GM18868 (cell line): ENCODE data around the gene BCAP31.
"Not testable (repeated sequence)": the region's sequence is repeated elsewhere in the genome, so short reads cannot be mapped to it uniquely, and the experiment has no call there.

Experiments
- ATAC-seq: cut with Tn5 transposase; IDR thresholded peaks from one replicate; pipeline ENCODE4 v1.9.1; 2021; ENCODE audit warnings: mild to moderate bottlenecking, moderate library complexity; ENCODE audit not compliant: unreplicated experiment

Gene BCAP31

GRCh38 chrX:153696986-153697722 is 27.0 kb downstream of the BCAP31 start:
- not testable (repeated sequence) for ATAC-seq

- not testable (repeated sequence) for ATAC-seq
Measured at GRCh38 chrX:153696538-153696937, 27.6 kb downstream of the BCAP31 start.

- ATAC-seq, result no peak
Measured at GRCh38 chrX:153696100-153696499, 28.1 kb downstream of the BCAP31 start.

GRCh38 chrX:153694687-153695270 is 29.4 kb downstream of the BCAP31 start:
- no peak for ATAC-seq

- ATAC-seq, result not testable (repeated sequence)
Measured at GRCh38 chrX:153694256-153694655, 29.9 kb downstream of the BCAP31 start.

- no peak for ATAC-seq
Measured at GRCh38 chrX:153693216-153694086, 30.7 kb downstream of the BCAP31 start.

- ATAC-seq, result no peak
Measured at GRCh38 chrX:153692611-153693156, 31.5 kb downstream of the BCAP31 start.

GRCh38 chrX:153692003-153692402 is 32.2 kb downstream of the BCAP31 start:
- no peak for ATAC-seq

- ATAC-seq, result not testable (repeated sequence)
Measured at GRCh38 chrX:153691032-153691827, 33.0 kb downstream of the BCAP31 start.

GRCh38 chrX:153690466-153690865 is 33.7 kb downstream of the BCAP31 start:
- no peak for ATAC-seq

- no peak for ATAC-seq
Measured at GRCh38 chrX:153689654-153690465, 34.3 kb downstream of the BCAP31 start.

GRCh38 chrX:153688911-153689590 is 35.1 kb downstream of the BCAP31 start:
- no peak for ATAC-seq

- no peak for ATAC-seq
Measured at GRCh38 chrX:153688506-153688905, 35.7 kb downstream of the BCAP31 start.

GRCh38 chrX:153688071-153688470 is 36.1 kb downstream of the BCAP31 start:
- ATAC-seq, result no peak

- no peak for ATAC-seq
Measured at GRCh38 chrX:153687121-153688039, 36.8 kb downstream of the BCAP31 start, which contains the start of gene SLC6A8. Gene SLC6A8, plus strand, starts transcription at chrX:153687926. Its CDS starts 649 bp downstream, at chrX:153688575.

GRCh38 chrX:153686711-153687110 is 37.5 kb downstream of the BCAP31 start:
- ATAC-seq, result no peak

- no peak for ATAC-seq
Measured at GRCh38 chrX:153685751-153686696, 38.2 kb downstream of the BCAP31 start.
